A673 (cell line): ENCODE results near the gene GNG12. TPM values are rescaled to one million over a fixed set of nuclear protein-coding genes. Genes with fewer than 3 reads are reported as not detected.

ENCODE experiments used
- BruUV-seq: library from RNA; stranded (reverse); fragments of 400-500 nt; replicated peaks from 2 replicates; lab custom pipeline; 2021; lab: Mats Ljungman, UMichigan
- CTCF ChIA-PET: fragments of 300-600 bp; sonication (Branson Sonifier 250); formaldehyde crosslinking; loops from one replicate; lab custom pipeline; 2022; ENCODE audit warnings: antibody characterized with exemption; lab: Charles Lee
- POLR2A ChIA-PET: fragments of 300-600 bp; sonication (Branson Sonifier 250); formaldehyde crosslinking; loops from one replicate; lab custom pipeline; 2022; ENCODE audit warnings: antibody characterized with exemption; ENCODE audit not compliant: low non-redundant PET; lab: Charles Lee
- DNase-seq: peaks from one replicate; pipeline ENCODE4 v3.0.0-alpha.2; 2015; ENCODE audit warnings: low spot score
- H3K27ac ChIP-seq: fragments of 200-600 bp; sonication (generic); 2 replicates; pipeline ENCODE4 v1.5.1; 2016; ENCODE audit warnings: mixed run types, low read depth, mild to moderate bottlenecking, mixed read lengths, antibody characterized with exemption, low read length; ENCODE audit not compliant: poor library complexity, severe bottlenecking
- H3K27me3 ChIP-seq: fragments of 200-600 bp; sonication (generic); replicated peaks from 2 replicates; pipeline ENCODE4 v1.6.1; 2017; ENCODE audit warnings: mixed run types, low read depth, mild to moderate bottlenecking, mixed read lengths, antibody characterized with exemption, low read length; ENCODE audit not compliant: insufficient read depth, poor library complexity
- H3K36me3 ChIP-seq: fragments of 200-600 bp; sonication (generic); 2 replicates; pipeline ENCODE4 v1.6.1; 2016; ENCODE audit warnings: mixed run types, mild to moderate bottlenecking, mixed read lengths, antibody characterized with exemption, low read length; ENCODE audit not compliant: insufficient read depth, poor library complexity, severe bottlenecking
- H3K4me1 ChIP-seq: fragments of 200-600 bp; sonication (generic); 2 replicates; pipeline ENCODE4 v1.6.1; 2017; ENCODE audit warnings: mixed run types, mild to moderate bottlenecking, mixed read lengths, antibody characterized with exemption, low read length; ENCODE audit not compliant: insufficient read depth, poor library complexity, severe bottlenecking
- H3K4me3 ChIP-seq: fragments of 200-600 bp; sonication (generic); 2 replicates; pipeline ENCODE4 v1.5.1; 2016; ENCODE audit warnings: low read depth, mixed run types, mild to moderate bottlenecking, mixed read lengths, low read length; ENCODE audit not compliant: poor library complexity, severe bottlenecking
- H3K9me3 ChIP-seq: fragments of 200-600 bp; sonication (generic); 2 replicates; pipeline ENCODE4 v1.6.1; 2016; ENCODE audit warnings: mixed run types, low read depth, mild to moderate bottlenecking, mixed read lengths, antibody characterized with exemption, low read length; ENCODE audit not compliant: poor library complexity, severe bottlenecking
- CTCF ChIP-seq: fragments of 300-800, 200-600 bp; sonication (generic); conservative IDR thresholded peaks from 2 replicates; pipeline ENCODE4 v1.5.1; 2017; ENCODE audit warnings: low read depth, mild to moderate bottlenecking, antibody characterized with exemption, low read length, moderate library complexity, mixed read lengths
- EZH2 ChIP-seq: fragments of 200-600 bp; sonication (generic); IDR thresholded peaks from 2 replicates; pipeline ENCODE4 v1.6.1; 2017; ENCODE audit warnings: borderline replicate concordance, low read depth, mild to moderate bottlenecking, mixed read lengths, antibody characterized with exemption, low read length; ENCODE audit not compliant: poor library complexity, severe bottlenecking
- intact Hi-C: fragments of 100-400 bp; cut with micrococcal nuclease; formaldehyde crosslinking; loops from one replicate; pipeline ENCODE4 v1.10.0; 2022; ENCODE audit not compliant: unreplicated experiment
- total RNA-seq: library from RNA; stranded (reverse); gene quantifications from 2 replicates; pipeline ENCODE4 v1.2.3, GENCODE V29; 2021

GNG12 gene
- total RNA-seq, 1 experiment from 2014 or later, result 54.8 TPM

- BruUV-seq, result no TSS peak
- Histone ChIP-seq H3K27ac (no peak overlapping the region), H3K27me3 (no peaks in the 10 kb centered on the region), H3K4me3 (no peak overlapping the region), H3K9me3 (no peaks in the 10 kb centered on the region), H3K4me1 (peaks cover 15% of the 10 kb centered on the region), H3K36me3 (no peaks in the 10 kb centered on the region)
- intact Hi-C loops, result no loop called here
- POLR2A ChIA-PET, result no interaction called here
- CTCF ChIA-PET, result interaction anchor here (0.6 to 0.7 kb wide), 2 partner anchors 86 to 116 kb away, joined by 3 to 4 read pairs; no protein-coding TSS in a partner anchor
- TF ChIP-seq CTCF (no peak), EZH2 (no peak)
- peak; percentile 59 for DNase-seq
Measured at GRCh38 chr1:67674260-67675011, 158.8 kb downstream of the GNG12 start.

GRCh38 chr1:67673468-67674201, 159.6 kb downstream of the GNG12 start:
- TF ChIP-seq EZH2 (no peak), CTCF (no peak)
- no TSS peak for BruUV-seq
- DNase-seq, result no peak
- no peak overlapping the region for H3K4me3 ChIP-seq
- ChIA-PET CTCF (no interaction called here), POLR2A (interaction anchor here (0.6 kb wide), 1 partner anchor 414 kb away, joined by 13 read pairs; no protein-coding TSS in a partner anchor)
- intact Hi-C loops, result no loop called here
- no peaks in the 10 kb centered on the region for H3K27me3 ChIP-seq
- no peak overlapping the region for H3K27ac ChIP-seq
- no peaks in the 10 kb centered on the region for H3K36me3 ChIP-seq
- peaks cover 15% of the 10 kb centered on the region for H3K4me1 ChIP-seq
- H3K9me3 ChIP-seq, result no peaks in the 10 kb centered on the region

- no peaks in the 10 kb centered on the region for H3K36me3 ChIP-seq
- H3K4me1 ChIP-seq, result peaks cover 15% of the 10 kb centered on the region
- no peaks in the 10 kb centered on the region for H3K27me3 ChIP-seq
- BruUV-seq, result no TSS peak
- CTCF ChIA-PET, result no interaction called here
- POLR2A ChIA-PET, result interaction anchor here (0.6 kb wide), 1 partner anchor 89 kb away, joined by 4 read pairs; no protein-coding TSS in a partner anchor
- H3K27ac ChIP-seq, result no peak overlapping the region
- intact Hi-C loops, result no loop called here
- no peaks in the 10 kb centered on the region for H3K9me3 ChIP-seq
- DNase-seq, result no peak
- H3K4me3 ChIP-seq, result no peak overlapping the region
- TF ChIP-seq EZH2 (no peak), CTCF (no peak)
Measured at GRCh38 chr1:67672260-67672803, 160.9 kb downstream of the GNG12 start.
